GM19035 (cell line): ENCODE measurements around the gene RPS18.

Experiments
- ATAC-seq: cut with Tn5 transposase; IDR thresholded peaks from one replicate; pipeline ENCODE4 v1.9.1; 2021; ENCODE audit not compliant: unreplicated experiment

Gene RPS18

GRCh38 chr6:33289784-33290315, 18.0 kb downstream of the RPS18 start:
- ATAC-seq = peak; percentile 16

GRCh38 chr6:33290459-33290858, 18.6 kb downstream of the RPS18 start:
- no peak for ATAC-seq

- ATAC-seq = no peak
Observed at GRCh38 chr6:33292996-33293682, 21.3 kb downstream of the RPS18 start.

GRCh38 chr6:33294086-33294823, 22.4 kb downstream of the RPS18 start:
- ATAC-seq = no peak

- ATAC-seq = no peak
Observed at GRCh38 chr6:33295621-33296369, 23.9 kb downstream of the RPS18 start.

GRCh38 chr6:33296797-33297405, 25.0 kb downstream of the RPS18 start:
- no peak for ATAC-seq

GRCh38 chr6:33297406-33297955, 25.6 kb downstream of the RPS18 start:
- no peak for ATAC-seq

- no peak for ATAC-seq
Observed at GRCh38 chr6:33297956-33298772, 26.3 kb downstream of the RPS18 start.

- ATAC-seq = peak; percentile 28
Observed at GRCh38 chr6:33298773-33299236, 26.9 kb downstream of the RPS18 start, which contains the start of gene RGL2. Gene RGL2, minus strand, starts transcription at chr6:33298942. Its CDS starts 332 bp downstream, at chr6:33298610.

- peak; percentile 80 for ATAC-seq
Observed at GRCh38 chr6:33299237-33299944, 27.5 kb downstream of the RPS18 start.

- ATAC-seq = no peak
Observed at GRCh38 chr6:33301877-33302276, 30.0 kb downstream of the RPS18 start.

- no peak for ATAC-seq
Observed at GRCh38 chr6:33304216-33304615, 32.3 kb downstream of the RPS18 start.

- no peak for ATAC-seq
Observed at GRCh38 chr6:33305052-33305451, 33.2 kb downstream of the RPS18 start.

GRCh38 chr6:33306356-33306755, 34.5 kb downstream of the RPS18 start:
- ATAC-seq = no peak

- peak; percentile 30 for ATAC-seq
Observed at GRCh38 chr6:33312361-33313104, 40.7 kb downstream of the RPS18 start.

- peak; percentile 4 for ATAC-seq
Observed at GRCh38 chr6:33313105-33313708, 41.3 kb downstream of the RPS18 start.

GRCh38 chr6:33313709-33314514, 42.0 kb downstream of the RPS18 start, which contains the start of gene TAPBP:
Gene TAPBP, minus strand, starts transcription at chr6:33314078. Its CDS starts 37 bp downstream, at chr6:33314041.
- peak; percentile 35 for ATAC-seq
